ENCODE data around the gene PLXNA4. TPM values are rescaled to one million over a fixed set of nuclear protein-coding genes. Genes with fewer than 3 reads are reported as not detected.

Gene PLXNA4
- total RNA-seq, 1 experiment from 2014 or later: 0.10 TPM

DNA sequence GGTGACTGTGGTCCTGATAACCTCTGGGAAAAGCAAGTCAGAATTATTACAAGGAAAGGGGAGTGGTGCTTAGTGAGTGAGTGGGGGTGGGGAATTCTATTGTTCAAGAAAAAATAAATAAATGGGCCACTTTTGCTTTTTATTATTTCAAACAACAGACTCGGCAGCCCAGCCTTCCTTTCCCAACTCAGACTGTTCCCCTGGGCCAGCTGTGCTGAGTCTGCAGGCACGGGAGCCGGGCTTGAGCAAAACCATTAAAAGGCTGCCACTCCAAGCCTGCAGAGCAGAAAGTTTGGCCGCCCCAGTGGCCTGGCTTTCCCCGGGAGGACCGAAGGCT, 90.0 kb downstream of the PLXNA4 start:
- H3K36me3 ChIP-seq (ENCODE audit: control insufficient read depth, insufficient read depth, low read length): no peaks in the 10 kb centered on the region
- no peaks in the 10 kb centered on the region for H3K4me1 ChIP-seq (ENCODE audit: control insufficient read depth, insufficient read depth, low read length)
- DNase-seq (ENCODE audit: low read depth, low spot score) (no peak), ATAC-seq (no peak)
- in situ Hi-C loops (cut with HindIII; ENCODE audit: low pct_unique_long_range_greater_than_20kb, low sequenced_read_pairs) (no loop called here), intact Hi-C loops (cut with micrococcal nuclease; ENCODE audit: unreplicated experiment) (no loop called here)
- no peak overlapping the region for H3K4me3 ChIP-seq (ENCODE audit: low read depth in 2 of 2, low read length in 2 of 2)
- BruUV-seq (replicated peaks): no TSS peak
- H3K27me3 ChIP-seq (ENCODE audit: control insufficient read depth, insufficient read depth, low read length): peaks cover 13% of the 10 kb centered on the region; the same call in 1 of the 2 replicates
- ChIA-PET POLR2A (no interaction called here), CTCF (no interaction called here)
- H3K9me3 ChIP-seq (ENCODE audit: control insufficient read depth, insufficient read depth, low read depth, low read length): no peaks in the 10 kb centered on the region
- no peak overlapping the region for H3K27ac ChIP-seq (ENCODE audit: low read length)
- TF ChIP-seq SIN3A (IDR thresholded peaks at IDR 0.05; ENCODE audit: borderline replicate concordance, insufficient read depth, low read depth, low read length) (no peak), POLR2AphosphoS5 (IDR thresholded peaks at IDR 0.05; ENCODE audit: low read depth, low read length) (no peak), TCF7L2 (IDR thresholded peaks at IDR 0.05; ENCODE audit: low read depth, low read length) (no peak)
- TF ChIP-seq, protein P1, sequence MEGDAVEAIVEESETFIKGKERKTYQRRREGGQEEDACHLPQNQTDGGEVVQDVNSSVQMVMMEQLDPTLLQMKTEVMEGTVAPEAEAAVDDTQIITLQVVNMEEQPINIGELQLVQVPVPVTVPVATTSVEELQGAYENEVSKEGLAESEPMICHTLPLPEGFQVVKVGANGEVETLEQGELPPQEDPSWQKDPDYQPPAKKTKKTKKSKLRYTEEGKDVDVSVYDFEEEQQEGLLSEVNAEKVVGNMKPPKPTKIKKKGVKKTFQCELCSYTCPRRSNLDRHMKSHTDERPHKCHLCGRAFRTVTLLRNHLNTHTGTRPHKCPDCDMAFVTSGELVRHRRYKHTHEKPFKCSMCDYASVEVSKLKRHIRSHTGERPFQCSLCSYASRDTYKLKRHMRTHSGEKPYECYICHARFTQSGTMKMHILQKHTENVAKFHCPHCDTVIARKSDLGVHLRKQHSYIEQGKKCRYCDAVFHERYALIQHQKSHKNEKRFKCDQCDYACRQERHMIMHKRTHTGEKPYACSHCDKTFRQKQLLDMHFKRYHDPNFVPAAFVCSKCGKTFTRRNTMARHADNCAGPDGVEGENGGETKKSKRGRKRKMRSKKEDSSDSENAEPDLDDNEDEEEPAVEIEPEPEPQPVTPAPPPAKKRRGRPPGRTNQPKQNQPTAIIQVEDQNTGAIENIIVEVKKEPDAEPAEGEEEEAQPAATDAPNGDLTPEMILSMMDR (IDR thresholded peaks at IDR 0.05): no peak
- TF ChIP-seq, protein P2, sequence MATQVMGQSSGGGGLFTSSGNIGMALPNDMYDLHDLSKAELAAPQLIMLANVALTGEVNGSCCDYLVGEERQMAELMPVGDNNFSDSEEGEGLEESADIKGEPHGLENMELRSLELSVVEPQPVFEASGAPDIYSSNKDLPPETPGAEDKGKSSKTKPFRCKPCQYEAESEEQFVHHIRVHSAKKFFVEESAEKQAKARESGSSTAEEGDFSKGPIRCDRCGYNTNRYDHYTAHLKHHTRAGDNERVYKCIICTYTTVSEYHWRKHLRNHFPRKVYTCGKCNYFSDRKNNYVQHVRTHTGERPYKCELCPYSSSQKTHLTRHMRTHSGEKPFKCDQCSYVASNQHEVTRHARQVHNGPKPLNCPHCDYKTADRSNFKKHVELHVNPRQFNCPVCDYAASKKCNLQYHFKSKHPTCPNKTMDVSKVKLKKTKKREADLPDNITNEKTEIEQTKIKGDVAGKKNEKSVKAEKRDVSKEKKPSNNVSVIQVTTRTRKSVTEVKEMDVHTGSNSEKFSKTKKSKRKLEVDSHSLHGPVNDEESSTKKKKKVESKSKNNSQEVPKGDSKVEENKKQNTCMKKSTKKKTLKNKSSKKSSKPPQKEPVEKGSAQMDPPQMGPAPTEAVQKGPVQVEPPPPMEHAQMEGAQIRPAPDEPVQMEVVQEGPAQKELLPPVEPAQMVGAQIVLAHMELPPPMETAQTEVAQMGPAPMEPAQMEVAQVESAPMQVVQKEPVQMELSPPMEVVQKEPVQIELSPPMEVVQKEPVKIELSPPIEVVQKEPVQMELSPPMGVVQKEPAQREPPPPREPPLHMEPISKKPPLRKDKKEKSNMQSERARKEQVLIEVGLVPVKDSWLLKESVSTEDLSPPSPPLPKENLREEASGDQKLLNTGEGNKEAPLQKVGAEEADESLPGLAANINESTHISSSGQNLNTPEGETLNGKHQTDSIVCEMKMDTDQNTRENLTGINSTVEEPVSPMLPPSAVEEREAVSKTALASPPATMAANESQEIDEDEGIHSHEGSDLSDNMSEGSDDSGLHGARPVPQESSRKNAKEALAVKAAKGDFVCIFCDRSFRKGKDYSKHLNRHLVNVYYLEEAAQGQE (IDR thresholded peaks at IDR 0.05; ENCODE audit: insufficient read depth in 1 of 2, low read depth in 2 of 2, low read length in 1 of 2): no peak

DNA sequence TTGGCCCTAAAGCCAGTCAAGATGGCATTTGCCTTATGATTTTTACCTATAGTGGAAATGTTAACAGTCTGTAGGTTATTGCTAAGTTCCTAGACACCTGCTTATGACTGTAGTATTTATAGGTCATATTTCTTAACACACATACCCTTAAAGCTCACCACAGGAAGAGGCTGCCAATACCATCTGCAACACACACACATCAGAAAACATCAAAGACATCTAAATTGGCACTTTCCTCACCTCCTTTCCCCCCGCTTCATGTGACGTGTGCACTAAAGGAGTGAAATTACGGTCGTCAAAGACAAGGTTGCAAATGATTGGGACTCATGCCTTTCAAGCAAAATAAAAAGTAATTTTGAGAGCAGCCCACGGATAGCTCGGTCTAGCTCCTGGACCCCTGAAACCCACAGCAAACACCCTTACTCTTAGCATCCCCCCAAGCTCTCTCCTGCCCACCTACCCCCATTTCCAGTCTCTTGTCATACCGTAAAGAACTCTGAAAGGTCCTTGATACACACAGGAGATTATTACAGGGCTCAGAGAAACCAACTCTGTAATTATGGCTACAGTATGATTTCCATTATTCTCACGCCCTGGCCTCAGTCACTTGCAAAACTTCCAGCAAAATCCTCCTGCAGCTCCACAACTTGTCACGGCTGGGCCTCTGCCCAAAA, 90.5 kb downstream of the PLXNA4 start:
- no peak for ATAC-seq
- no TSS peak for BruUV-seq (replicated peaks)
- Histone ChIP-seq H3K36me3 (ENCODE audit: control insufficient read depth, insufficient read depth, low read length) (no peaks in the 10 kb centered on the region), H3K27me3 (ENCODE audit: control insufficient read depth, insufficient read depth, low read length) (peaks cover 13% of the 10 kb centered on the region; the same call in 1 of the 2 replicates), H3K4me1 (ENCODE audit: control insufficient read depth, insufficient read depth, low read length) (no peaks in the 10 kb centered on the region), H3K9me3 (ENCODE audit: control insufficient read depth, insufficient read depth, low read depth, low read length) (no peaks in the 10 kb centered on the region), H3K27ac (ENCODE audit: low read length) (no peak overlapping the region), H3K4me3 (ENCODE audit: low read depth in 2 of 2, low read length in 2 of 2) (no peak overlapping the region)
- ChIA-PET CTCF (no interaction called here), POLR2A (no interaction called here)
- no peak for TF ChIP-seq SIN3A (IDR thresholded peaks at IDR 0.05; ENCODE audit: borderline replicate concordance, insufficient read depth, low read depth, low read length)
- TF ChIP-seq TCF7L2 (IDR thresholded peaks at IDR 0.05; ENCODE audit: low read depth, low read length): no peak
- no peak for TF ChIP-seq POLR2AphosphoS5 (IDR thresholded peaks at IDR 0.05; ENCODE audit: low read depth, low read length)
- TF ChIP-seq, protein P1 (IDR thresholded peaks at IDR 0.05): no peak
- TF ChIP-seq, protein P2 (IDR thresholded peaks at IDR 0.05; ENCODE audit: insufficient read depth in 1 of 2, low read depth in 2 of 2, low read length in 1 of 2): no peak
- in situ Hi-C loops (cut with HindIII; ENCODE audit: low pct_unique_long_range_greater_than_20kb, low sequenced_read_pairs): no loop called here
- intact Hi-C loops (cut with micrococcal nuclease; ENCODE audit: unreplicated experiment): no loop called here
- DNase-seq (ENCODE audit: low read depth, low spot score): no peak

Data from Panc1 (cell line).